Naive thymus-derived CD8-positive, alpha-beta T cell (primary cell): Measurements from ENCODE around the gene TRPM7. TPM values are rescaled to one million over a fixed set of nuclear protein-coding genes. Genes with fewer than 3 reads are reported as not detected.

Experiments
- ATAC-seq, 2 donors: fragments of 150-1000 bp; cut with Tn5 transposase in 1 of 2; sonication (Bioruptor Pico), chemical (Tn5 transposase) in 1 of 2; 1 replicate in 1 of 2; 2 replicates in 1 of 2; pipeline ENCODE4 v1.10.0; 2021; ENCODE audit warnings: mild to moderate bottlenecking in 2 of 2, moderate library complexity in 2 of 2
- POLR2A ChIA-PET: fragments of 350-600 bp; sonication (Branson Sonifier 250); formaldehyde crosslinking; loops from one replicate; lab custom pipeline; 2021; ENCODE audit warnings: antibody characterized with exemption; lab: Charles Lee
- DNase-seq, 10 donors: peaks; one replicate each; pipeline versions ENCODE4 v3.0.0 to v3.0.0-alpha.2; 2020 to 2022
- H3K27ac Mint-ChIP-seq, 10 donors: one replicate each; pipeline ENCODE4 v1.8.0; 2020 to 2022; ENCODE audit warnings: mild to moderate bottlenecking in 10 of 10, mixed read lengths in 10 of 10, moderate library complexity in 4 of 10, inconsistent platforms in 1 of 10
- H3K27me3 Mint-ChIP-seq, 5 donors: one replicate each; pipeline ENCODE4 v1.8.0; 2021 to 2022; ENCODE audit warnings: mixed read lengths in 5 of 5
- H3K36me3 Mint-ChIP-seq, 3 donors: one replicate each; pipeline ENCODE4 v1.8.0; 2020 to 2022; ENCODE audit warnings: mixed read lengths in 3 of 3, mild to moderate bottlenecking in 2 of 3, inconsistent platforms in 1 of 3
- H3K4me1 Mint-ChIP-seq, 4 donors: one replicate each; pipeline ENCODE4 v1.8.0; 2021 to 2022; ENCODE audit warnings: mixed read lengths in 4 of 4
- H3K4me3 Mint-ChIP-seq, 10 donors: one replicate each; pipeline ENCODE4 v1.8.0; 2020 to 2022; ENCODE audit warnings: mild to moderate bottlenecking in 10 of 10, mixed read lengths in 10 of 10, moderate library complexity in 6 of 10, inconsistent platforms in 1 of 10
- H3K9me3 Mint-ChIP-seq, 9 donors: one replicate each; pipeline ENCODE4 v1.8.0; 2020 to 2022; ENCODE audit warnings: mixed read lengths in 9 of 9, mild to moderate bottlenecking in 3 of 9, inconsistent platforms in 1 of 9, moderate library complexity in 1 of 9
- polyA plus RNA-seq, 3 donors: library from polyadenylated mRNA; unstranded; fragments of 300-500 nt; fragmentation: Illumina TruSeq; gene quantifications; one replicate each; pipeline ENCODE4 v1.2.3, GENCODE V29; 2021
- total RNA-seq, 8 experiments: library from RNA in 2 of 8; stranded (reverse) in 2 of 8; gene quantifications; one replicate each; pipeline ENCODE4 v1.2.3 and lab custom pipeline; 2021 to 2026

Gene TRPM7
- total and polyA plus RNA-seq, 5 experiments from 2014 or later, result 13.4 to 69.2 (median 14.2) TPM

GRCh38 chr15:50552238-50552637 is 134.4 kb downstream of the TRPM7 start:
- Mint-ChIP-seq H3K27ac (no peak overlapping the region), H3K36me3 (peaks cover 0 to 2% (median 0%) of the 10 kb centered on the region in 3 donors), H3K9me3 (peaks cover 0 to 7% (median 0%) of the 10 kb centered on the region in 9 donors), H3K4me3 (no peak overlapping the region), H3K27me3 (no peaks in the 10 kb centered on the region), H3K4me1 (peaks cover 9 to 16% (median 13%) of the 10 kb centered on the region in 4 donors)
- ATAC-seq (no peak), DNase-seq (no peak)
- POLR2A ChIA-PET, result no interaction called here

DNA sequence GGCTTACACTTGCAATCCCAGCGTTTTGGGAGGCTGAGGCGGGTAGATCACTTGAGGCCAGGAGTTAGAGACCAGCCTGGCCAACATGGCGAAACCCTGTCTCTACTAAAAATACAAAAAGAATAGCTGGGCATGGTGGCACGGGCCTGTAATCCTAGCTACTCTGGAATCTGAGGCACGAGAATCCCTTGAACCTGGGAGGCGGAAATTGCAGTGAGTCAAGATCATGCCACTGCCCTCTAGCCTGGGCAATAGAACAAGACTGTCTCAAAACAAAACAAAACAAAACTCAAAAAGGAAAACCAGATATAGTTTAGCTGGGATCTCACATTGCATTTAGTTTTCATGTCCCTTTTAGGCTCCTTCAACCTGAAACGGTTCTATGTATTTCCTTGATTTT is 137.3 kb downstream of the TRPM7 start:
- peaks cover 0 to 3% (median 0%) of the 10 kb centered on the region in 4 donors for H3K4me1 Mint-ChIP-seq
- DNase-seq (no peak), ATAC-seq (no peak)
- H3K27me3 Mint-ChIP-seq, result no peaks in the 10 kb centered on the region
- no peaks in the 10 kb centered on the region for H3K36me3 Mint-ChIP-seq
- peaks cover 0 to 7% (median 0%) of the 10 kb centered on the region in 9 donors for H3K9me3 Mint-ChIP-seq
- POLR2A ChIA-PET, result no interaction called here
- no peak overlapping the region for H3K27ac Mint-ChIP-seq
- no peak overlapping the region for H3K4me3 Mint-ChIP-seq

DNA sequence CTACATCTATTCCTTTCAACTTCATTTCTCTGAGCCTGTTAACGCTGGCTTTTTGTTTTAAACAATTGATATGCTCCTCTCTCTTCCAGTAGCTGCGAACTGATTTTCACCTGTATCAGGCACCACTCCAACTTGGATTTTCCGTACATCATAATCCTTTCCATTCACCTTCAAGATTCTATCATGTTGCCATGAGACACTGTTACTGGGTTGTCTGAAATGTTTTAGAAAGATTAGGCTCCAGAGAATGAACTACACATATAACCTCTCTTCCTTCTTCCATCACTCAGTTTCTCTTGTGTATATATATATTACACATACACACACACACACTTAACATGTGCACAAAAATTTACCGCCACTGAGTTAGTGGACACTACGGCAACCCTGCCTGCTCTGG is 140.0 kb downstream of the TRPM7 start, which contains the start of gene USP50:
Gene USP50 (minus strand): TSS at position 101 of the 400 bp plus-strand sequence. CDS start 141 bp downstream, outside the sequence.
- ATAC-seq (no peak), DNase-seq (no peak)
- Mint-ChIP-seq H3K36me3 (no peaks in the 10 kb centered on the region), H3K9me3 (peaks cover 0 to 7% (median 0%) of the 10 kb centered on the region in 9 donors), H3K4me1 (peaks cover 0 to under 1% (median 0%) of the 10 kb centered on the region in 4 donors), H3K27ac (no peak within 1 kb of the TSS), H3K4me3 (no peak within 1 kb of the TSS), H3K27me3 (peaks cover 0 to 3% (median 0%) of the 10 kb centered on the region in 5 donors)
- POLR2A ChIA-PET, result no interaction called here

DNA sequence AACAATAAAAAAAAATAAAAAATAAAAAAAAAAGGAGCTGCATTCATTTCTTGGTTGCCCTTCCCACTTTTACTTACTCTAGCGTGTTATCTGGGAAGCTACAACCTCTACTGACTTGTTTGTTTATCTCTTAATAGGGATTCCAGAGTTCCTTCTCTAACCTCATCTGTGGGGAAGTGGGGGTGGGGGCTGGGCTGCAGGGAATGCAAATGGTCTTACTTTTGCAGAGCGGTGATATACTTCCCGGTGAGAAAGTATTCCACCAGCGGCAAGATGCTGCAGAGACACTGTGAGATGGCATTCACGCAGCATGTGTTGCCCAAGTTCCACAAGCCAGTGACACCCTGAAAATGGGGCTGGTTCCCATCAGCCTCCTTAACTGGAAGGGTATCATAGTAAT is 142.2 kb downstream of the TRPM7 start:
- H3K4me1 Mint-ChIP-seq, result no peaks in the 10 kb centered on the region
- no peak overlapping the region for H3K27ac Mint-ChIP-seq
- peaks cover 0 to 3% (median 0%) of the 10 kb centered on the region in 5 donors for H3K27me3 Mint-ChIP-seq
- H3K9me3 Mint-ChIP-seq, result no peaks in the 10 kb centered on the region
- DNase-seq (no peak), ATAC-seq (no peak)
- H3K36me3 Mint-ChIP-seq, result no peaks in the 10 kb centered on the region
- H3K4me3 Mint-ChIP-seq, result no peak overlapping the region
- POLR2A ChIA-PET, result no interaction called here

DNA sequence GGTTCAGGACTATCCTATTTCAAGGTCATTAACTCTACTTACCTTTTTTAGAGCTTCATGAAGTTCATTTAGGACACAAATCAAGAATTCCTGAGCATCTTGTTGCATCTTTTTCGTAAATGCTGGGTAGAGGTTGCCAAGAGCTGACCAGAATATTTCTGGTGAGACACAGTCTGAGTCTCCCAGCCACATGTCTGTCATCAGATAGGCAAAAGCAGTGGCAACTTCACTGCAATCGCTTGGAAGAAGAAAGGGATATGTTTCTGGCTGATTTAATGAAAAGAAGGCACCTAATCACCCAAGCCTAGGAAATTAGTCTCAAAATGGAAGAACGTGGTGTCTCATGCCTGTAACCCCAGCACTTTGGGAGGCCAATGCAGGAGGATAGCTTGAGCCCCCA is 143.0 kb downstream of the TRPM7 start:
- Mint-ChIP-seq H3K27me3 (peaks cover 0 to 3% (median 0%) of the 10 kb centered on the region in 5 donors), H3K36me3 (no peaks in the 10 kb centered on the region), H3K27ac (no peak overlapping the region), H3K4me3 (no peak overlapping the region), H3K9me3 (no peaks in the 10 kb centered on the region), H3K4me1 (no peaks in the 10 kb centered on the region)
- POLR2A ChIA-PET, result no interaction called here
- no peak for ATAC-seq
- DNase-seq, result no peak

DNA sequence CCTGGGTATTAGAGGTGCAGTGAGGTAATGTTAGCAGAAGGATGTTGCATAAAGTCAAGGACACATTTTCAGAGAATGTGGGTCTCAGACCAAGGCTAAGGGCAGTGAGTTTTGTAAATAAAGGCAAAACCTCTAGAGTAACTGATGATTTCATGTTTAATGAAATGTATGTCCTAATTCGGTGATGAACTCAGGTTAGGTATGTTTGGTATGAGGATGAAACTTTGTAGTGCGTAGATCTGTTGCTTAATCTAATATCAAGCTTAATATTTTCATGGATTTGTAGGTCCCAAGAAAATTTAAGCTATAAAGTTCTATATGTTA is 143.7 kb downstream of the TRPM7 start:
- DNase-seq (no peak), ATAC-seq (no peak)
- H3K9me3 Mint-ChIP-seq, result no peaks in the 10 kb centered on the region
- H3K27ac Mint-ChIP-seq, result no peak overlapping the region
- H3K36me3 Mint-ChIP-seq, result no peaks in the 10 kb centered on the region
- H3K4me3 Mint-ChIP-seq, result no peak overlapping the region
- POLR2A ChIA-PET, result no interaction called here
- peaks cover 0 to 3% (median 0%) of the 10 kb centered on the region in 5 donors for H3K27me3 Mint-ChIP-seq
- H3K4me1 Mint-ChIP-seq, result no peaks in the 10 kb centered on the region

DNA sequence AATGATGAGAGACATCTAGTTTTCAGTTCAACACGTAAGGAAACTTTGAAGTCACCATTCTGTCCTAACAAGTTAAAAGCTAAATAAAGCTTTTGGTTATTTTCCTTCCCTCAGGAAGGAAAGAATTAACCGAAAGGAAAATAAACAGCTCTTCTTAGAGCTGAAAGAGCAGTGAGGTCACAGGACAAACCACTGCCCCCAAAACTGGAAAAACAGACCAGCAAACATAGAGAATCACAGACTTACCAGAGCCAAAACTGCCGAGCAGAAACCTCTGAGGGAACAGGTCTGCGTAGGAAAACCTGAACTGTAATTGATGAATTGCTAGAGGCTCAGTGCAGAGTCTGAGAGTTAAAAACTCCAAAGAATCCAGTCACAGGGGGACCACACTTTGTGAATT is 154.8 kb downstream of the TRPM7 start:
- Mint-ChIP-seq H3K27me3 (peaks cover 0 to 1% (median 0%) of the 10 kb centered on the region in 5 donors), H3K9me3 (peaks cover 0 to 4% (median 0%) of the 10 kb centered on the region in 9 donors), H3K36me3 (peaks cover 0 to 4% (median 0%) of the 10 kb centered on the region in 3 donors), H3K27ac (no peak overlapping the region), H3K4me3 (no peak overlapping the region), H3K4me1 (no peaks in the 10 kb centered on the region)
- no peak for DNase-seq
- no peak for ATAC-seq
- POLR2A ChIA-PET, result no interaction called here

- H3K4me3 Mint-ChIP-seq, result no peak overlapping the region
- H3K4me1 Mint-ChIP-seq, result no peaks in the 10 kb centered on the region
- POLR2A ChIA-PET, result no interaction called here
- peaks cover 0 to 4% (median 0%) of the 10 kb centered on the region in 9 donors for H3K9me3 Mint-ChIP-seq
- ATAC-seq (no peak), DNase-seq (no peak)
- H3K36me3 Mint-ChIP-seq, result peaks cover 0 to 4% (median 0%) of the 10 kb centered on the region in 3 donors
- H3K27me3 Mint-ChIP-seq, result peaks cover 0 to 1% (median 0%) of the 10 kb centered on the region in 5 donors
- H3K27ac Mint-ChIP-seq, result no peak overlapping the region
Measured at GRCh38 chr15:50531163-50531562, 155.4 kb downstream of the TRPM7 start.

DNA sequence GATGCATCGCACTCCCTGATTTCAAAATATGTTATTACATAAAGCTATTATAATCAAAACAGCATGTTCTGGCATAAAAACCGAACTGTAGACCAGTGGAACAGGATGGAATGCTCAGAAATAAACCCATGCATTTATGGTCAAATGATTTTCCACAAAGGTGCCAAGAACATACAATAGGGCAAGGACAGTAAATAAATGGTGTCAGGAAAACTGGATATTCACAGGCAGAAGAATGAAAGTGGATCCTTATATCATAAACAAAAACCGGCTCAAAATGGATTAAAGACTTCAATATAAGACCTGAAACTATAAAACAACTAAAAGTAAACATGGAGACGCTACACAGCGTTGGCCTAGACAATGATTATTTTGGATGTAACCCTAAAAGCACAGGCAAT is 162.7 kb downstream of the TRPM7 start:
- Mint-ChIP-seq H3K4me3 (no peak overlapping the region), H3K36me3 (no peaks in the 10 kb centered on the region), H3K27me3 (no peaks in the 10 kb centered on the region), H3K27ac (no peak overlapping the region), H3K4me1 (no peaks in the 10 kb centered on the region), H3K9me3 (peaks cover 0 to 3% (median 0%) of the 10 kb centered on the region in 9 donors)
- no peak for DNase-seq
- no peak for ATAC-seq
- POLR2A ChIA-PET, result no interaction called here

DNA sequence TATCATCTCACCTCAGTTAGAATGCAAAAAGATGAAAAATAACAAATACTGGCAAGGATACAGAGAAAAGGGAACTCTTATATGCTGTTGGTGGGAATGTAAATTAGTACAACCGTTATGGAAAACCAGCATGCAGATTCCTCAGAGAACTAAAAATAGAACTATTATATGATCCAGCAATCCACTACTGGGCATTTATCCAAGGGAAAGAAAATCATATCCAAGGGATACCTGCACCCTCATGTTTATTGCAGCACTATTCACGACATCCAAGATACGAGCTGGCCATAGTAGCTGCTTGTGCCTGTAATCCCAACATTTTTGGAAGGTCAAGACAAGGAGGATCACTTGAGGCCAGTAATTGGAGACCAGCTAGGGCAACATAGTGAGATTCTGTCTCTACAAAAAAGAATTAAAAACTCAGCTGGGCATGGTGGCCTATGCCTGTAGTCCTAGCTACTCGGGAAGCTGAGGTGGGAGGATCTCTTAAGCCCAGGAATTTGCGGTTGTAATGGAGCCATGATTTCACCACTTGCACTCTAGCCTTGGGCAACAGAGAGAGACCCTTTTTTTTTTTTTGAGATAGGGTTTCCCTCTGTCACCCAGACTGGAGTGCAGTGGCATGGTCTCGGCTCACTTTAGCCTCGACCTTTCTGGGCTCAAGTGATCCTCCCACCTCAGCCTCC is 166.7 kb downstream of the TRPM7 start:
- no peak overlapping the region for H3K4me3 Mint-ChIP-seq
- no peak for DNase-seq
- H3K4me1 Mint-ChIP-seq, result no peaks in the 10 kb centered on the region
- no peaks in the 10 kb centered on the region for H3K27me3 Mint-ChIP-seq
- no peak overlapping the region for H3K27ac Mint-ChIP-seq
- no peak for ATAC-seq
- POLR2A ChIA-PET, result interaction anchor here (0.6 kb wide), 1 partner anchor 1631 kb away, joined by 8 read pairs; no protein-coding TSS in a partner anchor
- H3K36me3 Mint-ChIP-seq, result peaks cover 0 to 8% (median 6%) of the 10 kb centered on the region in 3 donors
- H3K9me3 Mint-ChIP-seq, result peaks cover 0 to 27% (median 5%) of the 10 kb centered on the region in 9 donors

- Mint-ChIP-seq H3K27ac (no peak overlapping the region), H3K4me3 (no peak overlapping the region), H3K27me3 (no peaks in the 10 kb centered on the region), H3K4me1 (no peaks in the 10 kb centered on the region), H3K36me3 (peaks cover 4 to 16% (median 6%) of the 10 kb centered on the region in 3 donors), H3K9me3 (peaks cover 0 to 21% (median 4%) of the 10 kb centered on the region in 9 donors)
- DNase-seq (no peak), ATAC-seq (no peak)
- POLR2A ChIA-PET, result no interaction called here
Measured at GRCh38 chr15:50513001-50513400, 173.6 kb downstream of the TRPM7 start.
